Loucy (cell line): Measurements from ENCODE around the gene MYO1A.

Source experiments
- CTCF ChIP-seq: fragments of 200-600 bp; sonication (generic); conservative IDR thresholded peaks from 2 replicates; pipeline ENCODE4 v1.5.1; 2014; ENCODE audit warnings: mild to moderate bottlenecking, antibody characterized with exemption, low read length
- EZH2phosphoT487 ChIP-seq: fragments of 200-600 bp; IDR thresholded peaks from 2 replicates; pipeline ENCODE4 v1.6.1; 2018; ENCODE audit warnings: antibody characterized with exemption, mild to moderate bottlenecking, moderate library complexity, borderline replicate concordance

GRCh38 chr12:56994231-56994746 is 55.6 kb downstream of the MYO1A start:
- TF ChIP-seq CTCF (no peak), EZH2phosphoT487 (no peak)
